ENCODE measurements around the gene SLC25A30. TPM values are rescaled to one million over a fixed set of nuclear protein-coding genes. Genes with fewer than 3 reads are reported as not detected.
"Not testable (repeated sequence)": the region's sequence is repeated elsewhere in the genome, so short reads cannot be mapped to it uniquely, and the experiment has no call there.

SLC25A30 gene
- total RNA-seq, 1 donor from 2014 or later, result 150 TPM

- DNase-seq (ENCODE audit: missing footprints); ATAC-seq: not testable (repeated sequence)
- intact Hi-C loops (cut with DNase I), result loop anchor here (10.0 kb wide), 1 partner anchor 121 kb away; the partner anchor contains the start of gene COG3
Observed at GRCh38 chr13:45344064-45344463, 74.1 kb downstream of the SLC25A30 start.

Other genes with a start within 250 kb of the SLC25A30 start
- gene KCTD4, start 217.3 kb downstream of the SLC25A30 start, total RNA-seq, result not detected
- gene TPT1, start 77.2 kb downstream of the SLC25A30 start, total RNA-seq, result 4,733 TPM
- gene COG3, start 46.6 kb upstream of the SLC25A30 start, total RNA-seq, result 12.3 TPM
- not detected for gene ERICH6B, start 197.4 kb upstream of the SLC25A30 start, total RNA-seq